HepG2 (cell line): Measurements from ENCODE around the gene ENPP1.

Experiments
- ASH2L ChIP-seq: fragments of 300-600, 200-600 bp; sonication (generic); IDR thresholded peaks from 2 replicates; pipeline ENCODE4 v1.7.0; 2017; ENCODE audit warnings: low read depth, mild to moderate bottlenecking, moderate library complexity, mixed read lengths, low read length; ENCODE audit not compliant: insufficient read length
- CHD2 ChIP-seq: IDR thresholded peaks from 2 replicates; pipeline ENCODE4 v1.6.1; 2011; ENCODE audit warnings: low read depth, low read length, improper control_type of control experiment
- CTCF ChIP-seq: sonication (generic); formaldehyde crosslinking; IDR thresholded peaks from 2 replicates; pipeline ENCODE4 v1.5.0; 2020; ENCODE audit warnings: mild to moderate bottlenecking, missing genetic modification reagents, moderate library complexity
- FOXP1 ChIP-seq, 2 experiments: fragments of 450-650 bp in 1 of 2; IDR thresholded peaks; 2 replicates each; pipeline ENCODE4 v1.6.1; 2017 to 2018; ENCODE audit warnings: antibody characterized with exemption in 1 of 2
- HOXA7 ChIP-seq: sonication (generic); formaldehyde crosslinking; IDR thresholded peaks from 2 replicates; pipeline ENCODE4 v1.8.1; 2022; ENCODE audit warnings: mild to moderate bottlenecking, missing genetic modification reagents, moderate library complexity
- NFYB ChIP-seq: sonication (generic); formaldehyde crosslinking; IDR thresholded peaks from 2 replicates; pipeline ENCODE4 v1.4.0; 2020; ENCODE audit warnings: missing genetic modification reagents
- ZNF430 ChIP-seq: sonication (generic); formaldehyde crosslinking; IDR thresholded peaks from 2 replicates; pipeline ENCODE4 v1.9.0; 2021; ENCODE audit warnings: mild to moderate bottlenecking, missing genetic modification reagents
- ZNF720 ChIP-seq: sonication (generic); formaldehyde crosslinking; IDR thresholded peaks from 2 replicates; pipeline ENCODE4 v1.4.0; 2020; ENCODE audit warnings: missing genetic modification reagents
- TF ChIP-seq, protein P1 (sequence below): sonication (generic); formaldehyde crosslinking; IDR thresholded peaks from 2 replicates; pipeline ENCODE4 v1.4.0; 2020; ENCODE audit warnings: missing genetic modification reagents

DNA sequence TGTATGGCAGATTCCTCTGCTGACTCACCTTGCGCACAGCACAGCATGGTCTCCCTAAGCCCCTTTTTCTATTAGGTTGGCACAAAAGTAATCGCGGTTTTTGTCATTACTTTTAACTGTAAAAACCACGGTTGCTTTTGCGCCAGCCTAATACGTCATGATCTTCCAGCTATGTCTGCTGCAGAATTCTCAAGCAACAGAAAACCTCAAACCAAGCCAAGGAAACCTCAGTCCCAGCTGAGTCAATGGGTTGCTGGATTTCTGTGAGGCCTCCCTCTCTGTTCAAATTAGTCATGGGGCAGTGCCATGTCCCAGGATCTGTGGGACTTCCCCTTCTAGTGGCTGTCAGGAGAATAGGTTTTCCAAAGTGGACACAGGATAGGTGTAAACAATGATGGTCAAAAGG is 15.7 kb upstream of the ENPP1 start:
- TF ChIP-seq ASH2L (no peak), NFYB (CRISPR knock-in tag) (no peak), CTCF (CRISPR knock-in tag) (peak; percentile 51), HOXA7 (CRISPR knock-in tag) (no peak), ZNF720 (CRISPR knock-in tag) (no peak), CHD2 (no peak), FOXP1 (IDR thresholded peaks at IDR 0.05) (no peak), FOXP1 (CRISPR knock-in tag; IDR thresholded peaks at IDR 0.05) (no peak), ZNF430 (CRISPR knock-in tag) (no peak)
- TF ChIP-seq, protein P1, sequence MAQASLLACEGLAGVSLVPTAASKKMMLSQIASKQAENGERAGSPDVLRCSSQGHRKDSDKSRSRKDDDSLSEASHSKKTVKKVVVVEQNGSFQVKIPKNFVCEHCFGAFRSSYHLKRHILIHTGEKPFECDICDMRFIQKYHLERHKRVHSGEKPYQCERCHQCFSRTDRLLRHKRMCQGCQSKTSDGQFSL (CRISPR knock-in tag) = no peak
